BE2C (cell line): ENCODE measurements around the gene GIGYF1.
"Not testable (repeated sequence)": the region's sequence is repeated elsewhere in the genome, so short reads cannot be mapped to it uniquely, and the experiment has no call there.

Experiments
- DNase-seq: peaks from one replicate; pipeline ENCODE4 v3.0.0-alpha.2; 2020
- H3K27me3 ChIP-seq: fragments of 250-450 bp; sonication (Bioruptor Pico); 2 replicates; pipeline ENCODE4 v1.5.1; 2020; ENCODE audit warnings: mild to moderate bottlenecking
- H3K36me3 ChIP-seq: fragments of 250-450 bp; sonication (Bioruptor Pico); 2 replicates; pipeline ENCODE4 v1.5.1; 2020; ENCODE audit warnings: mild to moderate bottlenecking
- H3K4me1 ChIP-seq: fragments of 250-450 bp; sonication (Bioruptor Pico); 2 replicates; pipeline ENCODE4 v1.5.1; 2020
- H3K4me3 ChIP-seq: 2 replicates; pipeline ENCODE4 v1.5.1; 2011; ENCODE audit warnings: low read depth, low read length
- H3K9me3 ChIP-seq: fragments of 250-450 bp; sonication (Bioruptor Pico); 2 replicates; pipeline ENCODE4 v1.5.1; 2020
- CTCF ChIP-seq: IDR thresholded peaks from 2 replicates; pipeline ENCODE4 v1.5.1; 2012; ENCODE audit warnings: mild to moderate bottlenecking, low read depth, low read length

GIGYF1 gene

GRCh38 chr7:100705320-100705752, 11.3 kb upstream of the GIGYF1 start:
- DNase-seq = peak; percentile 90
- peak; percentile 83 for TF ChIP-seq CTCF
- H3K4me3 ChIP-seq = peak overlapping the region; percentile 92
- H3K27me3 ChIP-seq = peaks cover 29% of the 10 kb centered on the region
- H3K4me1 ChIP-seq = no peaks in the 10 kb centered on the region; the same call in 1 of the 2 replicates
- H3K36me3 ChIP-seq = peaks cover 13% of the 10 kb centered on the region
- no peaks in the 10 kb centered on the region for H3K9me3 ChIP-seq

- not testable (repeated sequence) for H3K9me3 ChIP-seq, H3K4me1 ChIP-seq
- peaks cover 52% of the 10 kb centered on the region for H3K27me3 ChIP-seq
These were observed 7.0 kb upstream of the GIGYF1 start for GRCh38 chr7:100701089-100701488.

GRCh38 chr7:100699018-100699417, 5.0 kb upstream of the GIGYF1 start:
- Histone ChIP-seq H3K4me1 (no peaks in the 10 kb centered on the region), H3K9me3 (peaks cover 6% of the 10 kb centered on the region; the same call in 1 of the 2 replicates), H3K36me3 (no peaks in the 10 kb centered on the region), H3K27me3 (peaks cover 55% of the 10 kb centered on the region), H3K4me3 (no peak overlapping the region)
- TF ChIP-seq CTCF = no peak
- DNase-seq = no peak

More at GRCh38 chr7:100701089-100701488, 7.0 kb upstream of the GIGYF1 start:
- H3K36me3 ChIP-seq, H3K4me3 ChIP-seq, DNase-seq: not testable (repeated sequence)

- H3K4me1 ChIP-seq = peaks cover 5% of the 10 kb centered on the region; the same call in 1 of the 2 replicates
- H3K27me3 ChIP-seq = peaks cover 33% of the 10 kb centered on the region
- H3K4me3 ChIP-seq = no peak overlapping the region
- H3K36me3 ChIP-seq = 0 out of 2 replicates have a peak, but pooled peaks cover 2% of the 10 kb centered on the region
- peaks cover 6% of the 10 kb centered on the region; the same call in 1 of the 2 replicates for H3K9me3 ChIP-seq
- DNase-seq = no peak
- no peak for TF ChIP-seq CTCF
These were observed 2.1 kb upstream of the GIGYF1 start for GRCh38 chr7:100696123-100696521.

GRCh38 chr7:100693312-100694097, 545 bp downstream of the GIGYF1 start:
- H3K36me3 ChIP-seq = peaks cover 21% of the 10 kb centered on the region
- peaks cover 16% of the 10 kb centered on the region; the same call in 1 of the 2 replicates for H3K4me1 ChIP-seq
- peak overlapping the region; percentile 93 for H3K4me3 ChIP-seq
- peaks cover 6% of the 10 kb centered on the region; the same call in 1 of the 2 replicates for H3K9me3 ChIP-seq
- H3K27me3 ChIP-seq = peaks cover 8% of the 10 kb centered on the region
- DNase-seq = no peak
- TF ChIP-seq CTCF = no peak

- TF ChIP-seq CTCF = no peak
- Histone ChIP-seq H3K4me3 (peak overlapping the region; percentile 93), H3K36me3 (peaks cover 30% of the 10 kb centered on the region), H3K27me3 (peaks cover 5% of the 10 kb centered on the region), H3K9me3 (peaks cover 6% of the 10 kb centered on the region; the same call in 1 of the 2 replicates), H3K4me1 (peaks cover 18% of the 10 kb centered on the region; the same call in 1 of the 2 replicates)
- no peak for DNase-seq
These were observed 1.5 kb downstream of the GIGYF1 start for GRCh38 chr7:100692578-100692961.
